IMR-90 (cell line): ENCODE results near the gene CPXM2. TPM values are rescaled to one million over a fixed set of nuclear protein-coding genes. Genes with fewer than 3 reads are reported as not detected.

Source experiments
- ATAC-seq: fragments of 200-7000 bp; cut with Tn5 transposase; 2 replicates; pipeline ENCODE4 v1.9.1; 2020; ENCODE audit warnings: low read depth, mild to moderate bottlenecking, moderate library complexity
- BruUV-seq: library from RNA; stranded (reverse); fragments of 400-500 nt; replicated peaks from 2 replicates; lab custom pipeline; 2021; lab: Mats Ljungman, UMichigan
- CTCF ChIA-PET: fragments of 300-600 bp; formaldehyde crosslinking; extraction: SDS; loops from one replicate; lab custom pipeline; 2021; ENCODE audit warnings: antibody characterized with exemption; lab: Yijun Ruan, JAX
- POLR2A ChIA-PET: fragments of 300-600 bp; sonication (Branson Sonifier 250); formaldehyde crosslinking; loops from one replicate; lab custom pipeline; 2022; ENCODE audit warnings: antibody characterized with exemption; ENCODE audit not compliant: unreplicated experiment; lab: Charles Lee
- DNase-seq: peaks from one replicate; pipeline ENCODE4 v3.0.0; 2013
- H2AFZ ChIP-seq: replicated peaks from 2 replicates; pipeline ENCODE3; 2013; ENCODE audit warnings: low read length, mild to moderate bottlenecking; ENCODE audit not compliant: poor library complexity
- H2AK5ac ChIP-seq: 2 replicates; pipeline ENCODE4 v1.6.1; 2013; ENCODE audit warnings: low read depth, low read length, inconsistent platforms
- H2AK9ac ChIP-seq: replicated peaks from 2 replicates; pipeline ENCODE3; 2013; ENCODE audit warnings: mild to moderate bottlenecking, low read depth, low read length, moderate library complexity; ENCODE audit not compliant: poor library complexity
- H2BK120ac ChIP-seq: 2 replicates; pipeline ENCODE4 v1.6.1; 2013; ENCODE audit warnings: low read depth, low read length, inconsistent platforms
- H2BK15ac ChIP-seq: 3 replicates; pipeline ENCODE4 v1.6.1; 2013; ENCODE audit warnings: low read depth, low read length, inconsistent platforms
- H2BK20ac ChIP-seq: 2 replicates; pipeline ENCODE4 v1.6.1; 2013; ENCODE audit warnings: low read depth, mild to moderate bottlenecking, inconsistent platforms, low read length, moderate library complexity
- H2BK5ac ChIP-seq: 2 replicates; pipeline ENCODE4 v1.6.1; 2013; ENCODE audit warnings: mild to moderate bottlenecking, low read depth, low read length, inconsistent platforms; ENCODE audit not compliant: poor library complexity, severe bottlenecking
- H3K14ac ChIP-seq: replicated peaks from 2 replicates; pipeline ENCODE4 v1.6.1; 2013; ENCODE audit warnings: low read depth, low read length, inconsistent platforms
- H3K18ac ChIP-seq: 2 replicates; pipeline ENCODE4 v1.6.1; 2013; ENCODE audit warnings: low read depth, low read length, control low read depth
- H3K23ac ChIP-seq: 2 replicates; pipeline ENCODE4 v1.6.1; 2013; ENCODE audit warnings: low read depth, low read length, inconsistent platforms
- H3K27ac ChIP-seq: 2 replicates; pipeline ENCODE4 v1.5.1; 2013; ENCODE audit warnings: mild to moderate bottlenecking, control low read depth, low read length; ENCODE audit not compliant: insufficient read depth
- H3K27me3 ChIP-seq: 2 replicates; pipeline ENCODE4 v1.6.1; 2013; ENCODE audit warnings: low read length; ENCODE audit not compliant: control insufficient read depth, insufficient read depth
- H3K36me3 ChIP-seq: 2 replicates; pipeline ENCODE4 v1.6.1; 2013; ENCODE audit warnings: low read length, mixed read lengths; ENCODE audit not compliant: control insufficient read depth, insufficient read depth
- H3K4ac ChIP-seq: 2 replicates; pipeline ENCODE4 v1.6.1; 2013; ENCODE audit warnings: low read depth, low read length, inconsistent platforms
- H3K4me1 ChIP-seq: 2 replicates; pipeline ENCODE4 v1.6.1; 2013; ENCODE audit warnings: low read length, mixed read lengths; ENCODE audit not compliant: control insufficient read depth, insufficient read depth
- H3K4me2 ChIP-seq: 2 replicates; pipeline ENCODE4 v1.6.1; 2013; ENCODE audit warnings: low read depth, mild to moderate bottlenecking, control low read depth, low read length, moderate library complexity
- H3K4me3 ChIP-seq: 2 replicates; pipeline ENCODE4 v1.5.1; 2013; ENCODE audit warnings: low read depth, mild to moderate bottlenecking, control low read depth, low read length, moderate library complexity; ENCODE audit not compliant: insufficient read depth
- H3K56ac ChIP-seq: 2 replicates; pipeline ENCODE4 v1.6.1; 2013; ENCODE audit warnings: low read length, inconsistent platforms; ENCODE audit not compliant: insufficient read depth; ENCODE audit errors: extremely low read depth
- H3K79me1 ChIP-seq, 2 experiments: 2 replicates each; pipeline ENCODE4 v1.6.1; 2013; ENCODE audit warnings: low read length in 2 of 2, inconsistent platforms in 1 of 2, low read depth in 1 of 2
- H3K9ac ChIP-seq: 2 replicates; pipeline ENCODE4 v1.6.1; 2013; ENCODE audit warnings: low read depth, low read length, control low read depth
- H3K9me1 ChIP-seq: 2 replicates; pipeline ENCODE4 v1.6.1; 2013; ENCODE audit warnings: low read length, inconsistent platforms; ENCODE audit not compliant: insufficient read depth
- H3K9me3 ChIP-seq: 2 replicates; pipeline ENCODE4 v1.6.1; 2013; ENCODE audit warnings: low read length; ENCODE audit not compliant: control insufficient read depth, insufficient read depth
- H4K20me1 ChIP-seq: 2 replicates; pipeline ENCODE4 v1.6.1; 2013; ENCODE audit warnings: low read length, inconsistent platforms; ENCODE audit not compliant: insufficient read depth
- H4K5ac ChIP-seq: 2 replicates; pipeline ENCODE4 v1.6.1; 2013; ENCODE audit warnings: mild to moderate bottlenecking, low read depth, low read length, control low read depth
- H4K8ac ChIP-seq, 2 experiments: 2 replicates each; pipeline ENCODE4 v1.6.1; 2013; ENCODE audit warnings: low read depth in 2 of 2, low read length in 2 of 2, control low read depth in 1 of 2, inconsistent platforms in 1 of 2
- H4K91ac ChIP-seq: 2 replicates; pipeline ENCODE4 v1.6.1; 2013; ENCODE audit warnings: low read depth, low read length, inconsistent platforms; ENCODE audit not compliant: insufficient read depth
- CEBPB ChIP-seq: IDR thresholded peaks from 2 replicates; pipeline ENCODE4 v1.6.1; 2012; ENCODE audit warnings: low read depth, low read length, improper control_type of control experiment
- CHD1 ChIP-seq: IDR thresholded peaks from 2 replicates; pipeline ENCODE4 v1.6.1; 2012; ENCODE audit warnings: low read depth, low read length, improper control_type of control experiment
- FOS ChIP-seq: fragments of 150-350 bp; IDR thresholded peaks from 2 replicates; pipeline ENCODE4 v1.6.1; 2016; ENCODE audit warnings: low read depth, low read length
- RAD21 ChIP-seq: IDR thresholded peaks from 2 replicates; pipeline ENCODE4 v1.6.1; 2012; ENCODE audit warnings: low read length, improper control_type of control experiment
- RCOR1 ChIP-seq: IDR thresholded peaks from 2 replicates; pipeline ENCODE4 v1.6.1; 2012; ENCODE audit warnings: mild to moderate bottlenecking, low read length, improper control_type of control experiment; ENCODE audit not compliant: insufficient replicate concordance
- RFX5 ChIP-seq: IDR thresholded peaks from 2 replicates; pipeline ENCODE4 v1.8.0; 2012; ENCODE audit warnings: low read depth, mild to moderate bottlenecking, low read length, moderate library complexity
- SMC3 ChIP-seq: fragments of 150-350 bp; IDR thresholded peaks from 2 replicates; pipeline ENCODE4 v1.6.1; 2016; ENCODE audit warnings: low read depth, mild to moderate bottlenecking, antibody characterized with exemption, low read length, moderate library complexity
- USF2 ChIP-seq: fragments of 150-350 bp; IDR thresholded peaks from 2 replicates; pipeline ENCODE4 v1.6.1; 2017; ENCODE audit warnings: mild to moderate bottlenecking, antibody characterized with exemption, low read length, low read depth
- WGBS, 2 experiments: methylation state at CpG; one replicate each; pipeline versions ENCODE4 v1.1.5 to v1.1.7; 2013; ENCODE audit warnings: missing lambda C conversion rate in 2 of 2; ENCODE audit not compliant: insufficient read length in 1 of 2; ENCODE audit errors: extremely low coverage in 2 of 2; 5-methylcytosine and 5-hydroxymethylcytosine counted together
- dilution Hi-C: fragments of 300-500 bp; cut with HindIII; formaldehyde crosslinking; loops from one replicate; pipeline ENCODE4 v1.14.3; 2018; ENCODE audit warnings: low sequenced_read_pairs; ENCODE audit not compliant: unreplicated experiment
- in situ Hi-C: fragments of 300-500 bp; cut with MboI; formaldehyde crosslinking; loops from 3 replicates; pipeline ENCODE4 v1.14.3; 2019; ENCODE audit warnings: low sequenced_read_pairs, inconsistent platforms, mixed read lengths
- intact Hi-C: fragments of 100-400 bp; cut with micrococcal nuclease; formaldehyde crosslinking; loops from 2 replicates; pipeline ENCODE4 v1.10.0; 2022
- polyA plus RNA-seq, 3 experiments: library from polyadenylated mRNA; depleted of rRNA; stranded (reverse); fragments of >200 nt; gene quantifications; 2 replicates each; pipeline ENCODE4 v1.2.3, GENCODE V29; 2012; ENCODE audit warnings: low replicate concordance in 1 of 3
- total RNA-seq: library from RNA; depleted of rRNA; stranded (reverse); fragments of >200 nt; gene quantifications from 2 replicates; pipeline ENCODE4 v1.2.3, GENCODE V29; 2012

Gene CPXM2
- total and polyA plus RNA-seq, 2 of the 4 experiments (the other 2 are of a cell fraction), result not detected

GRCh38 chr10:123886292-123886691, 5.3 kb downstream of the CPXM2 start:
- Histone ChIP-seq H2BK5ac (no peak overlapping the region), H3K9ac (no peak overlapping the region), H4K8ac (no peak overlapping the region), H3K23ac (no peak overlapping the region), H2BK15ac (no peak overlapping the region), H2BK120ac (no peak overlapping the region), H3K27ac (no peak overlapping the region), H3K4me3 (no peak overlapping the region), H4K91ac (no peak overlapping the region), H3K18ac (no peak overlapping the region), H2AK5ac (no peak overlapping the region), H3K14ac (no peak overlapping the region), H3K9me1 (no peaks in the 10 kb centered on the region), H4K5ac (no peak overlapping the region), H4K20me1 (no peaks in the 10 kb centered on the region), H3K79me1 (no peaks in the 10 kb centered on the region), H2AK9ac (no peak overlapping the region), H3K56ac (no peak overlapping the region), H3K4me1 (no peaks in the 10 kb centered on the region), H2AFZ (no peak overlapping the region), H3K4ac (no peak overlapping the region), H3K9me3 (peaks cover 33% of the 10 kb centered on the region), H3K36me3 (no peaks in the 10 kb centered on the region), H3K4me2 (no peak overlapping the region), H3K27me3 (no peaks in the 10 kb centered on the region), H2BK20ac (no peak overlapping the region)
- in situ Hi-C loops, result no loop called here
- ATAC-seq, result no peak
- no CpG with 5 or more reads among the region's 6 CpGs for WGBS, 2 experiments
- ChIA-PET CTCF (no interaction called here), POLR2A (no interaction called here)
- intact Hi-C loops, result no loop called here
- BruUV-seq, result no TSS peak
- dilution Hi-C loops, result no loop called here
- no peak for DNase-seq
- TF ChIP-seq RFX5 (no peak), CEBPB (no peak), SMC3 (no peak), USF2 (no peak), RAD21 (no peak), FOS (no peak), CHD1 (no peak), RCOR1 (no peak)
